Esophagus squamous epithelium (tissue), 5 donors: ENCODE results near the gene IPMK. TPM values are rescaled to one million over a fixed set of nuclear protein-coding genes. Genes with fewer than 3 reads are reported as not detected.
A peak's percentile ranks its signal among the peaks of the same experiment; 100 is the strongest.

Experiments
- DNase-seq: peaks from one replicate; lab custom pipeline; 2025; lab: John Stamatoyannopoulos, UW
- H3K27ac ChIP-seq, 4 donors: fragments of 200-600 bp; sonication (generic); one replicate each; pipeline ENCODE4 v1.5.1; 2016 to 2019; ENCODE audit warnings: mild to moderate bottlenecking in 1 of 4
- H3K27me3 ChIP-seq, 4 donors: fragments of 200-600 bp; sonication (generic); 1 replicate in 3 of 4; 2 replicates in 1 of 4; pipeline versions ENCODE4 v1.5.1 to v1.6.0; 2017 to 2021; ENCODE audit warnings: antibody characterized with exemption in 1 of 4
- H3K36me3 ChIP-seq, 3 donors: fragments of 200-600 bp; sonication (generic); one replicate each; pipeline ENCODE4 v1.5.1; 2016 to 2019
- H3K4me1 ChIP-seq, 3 donors: fragments of 200-600 bp; sonication (generic); one replicate each; pipeline ENCODE4 v1.5.1; 2017 to 2019
- H3K4me3 ChIP-seq, 4 donors: fragments of 200-600 bp; sonication (generic); 1 replicate in 3 of 4; 2 replicates in 1 of 4; pipeline ENCODE4 v1.5.1; 2016 to 2019; ENCODE audit warnings: mild to moderate bottlenecking in 2 of 4, moderate library complexity in 1 of 4
- H3K9me3 ChIP-seq, 3 donors: fragments of 200-600 bp; sonication (generic); one replicate each; pipeline ENCODE4 v1.5.1; 2016 to 2019
- CTCF ChIP-seq, 6 experiments: fragments of 450-650 bp in 4 of 6; fragments of 200-600 bp in 2 of 6; sonication (generic) in 2 of 6; IDR thresholded peaks; one replicate each; pipeline ENCODE4 v1.5.1; 2016 to 2019; ENCODE audit warnings: antibody characterized with exemption in 6 of 6, mild to moderate bottlenecking in 4 of 6, moderate library complexity in 4 of 6
- POLR2A ChIP-seq, 4 donors: fragments of 450-650 bp; IDR thresholded peaks; one replicate each; pipeline ENCODE4 v1.6.1; 2017; ENCODE audit warnings: antibody characterized with exemption in 4 of 4, mild to moderate bottlenecking in 4 of 4, moderate library complexity in 3 of 4
- WGBS, 2 donors: methylation state at CpG; one replicate each; pipeline ENCODE4 v1.1.5; 2018; 5-methylcytosine and 5-hydroxymethylcytosine counted together
- intact Hi-C: fragments of 100-400 bp; cut with DNase I; formaldehyde crosslinking; loops from one replicate; pipeline ENCODE4 v1.15.0; 2022
- total RNA-seq, 4 donors: library from RNA; depleted of rRNA; stranded (reverse); fragments of >200 nt; gene quantifications; one replicate each; pipeline ENCODE4 v1.1.0, GENCODE V29; 2016
- donor health status: DM: yes; HTN: yes; CAD: no.

The IPMK gene
- total RNA-seq, 4 donors from 2014 or later = 5.8 to 12.6 (median 8.8) TPM

- H3K27ac ChIP-seq = no peak overlapping the region
- 78 to 90% methylated on average over 7 of the region's 7 CpGs for WGBS, 2 donors
- TF ChIP-seq POLR2A (IDR thresholded peaks at IDR 0.05) (no peak), CTCF (IDR thresholded peaks at IDR 0.05) (no peak)
- peaks cover 0 to 60% (median 29%) of the 10 kb centered on the region in 3 donors for H3K4me1 ChIP-seq
- no peak overlapping the region for H3K4me3 ChIP-seq
- H3K27me3 ChIP-seq = no peaks in the 10 kb centered on the region
- peaks cover 0 to 30% (median 0%) of the 10 kb centered on the region in 3 donors for H3K36me3 ChIP-seq
- intact Hi-C loops = no loop called here
- H3K9me3 ChIP-seq = no peaks in the 10 kb centered on the region
- no peak for DNase-seq
Measured at GRCh38 chr10:58278274-58278961, 10.7 kb upstream of the IPMK start.

- intact Hi-C loops = no loop called here
- Histone ChIP-seq H3K36me3 (peaks cover 0 to 30% (median 0%) of the 10 kb centered on the region in 3 donors), H3K27ac (no peak overlapping the region), H3K4me1 (peaks cover 0 to 51% (median 9%) of the 10 kb centered on the region in 3 donors), H3K27me3 (no peaks in the 10 kb centered on the region), H3K4me3 (no peak overlapping the region), H3K9me3 (no peaks in the 10 kb centered on the region)
- TF ChIP-seq POLR2A (IDR thresholded peaks at IDR 0.05) = no peak
- no peak for TF ChIP-seq CTCF (IDR thresholded peaks at IDR 0.05)
- no peak for DNase-seq
Measured at GRCh38 chr10:58275908-58276307, 8.2 kb upstream of the IPMK start.

- peaks cover 0 to 51% (median 13%) of the 10 kb centered on the region in 3 donors for H3K4me1 ChIP-seq
- peaks cover 0 to 30% (median 0%) of the 10 kb centered on the region in 3 donors for H3K36me3 ChIP-seq
- intact Hi-C loops = no loop called here
- no peak for TF ChIP-seq CTCF (IDR thresholded peaks at IDR 0.05)
- TF ChIP-seq POLR2A (IDR thresholded peaks at IDR 0.05) = no peak
- no peaks in the 10 kb centered on the region for H3K9me3 ChIP-seq
- WGBS, 2 donors = 69 to 75% methylated on average over 2 of the region's 2 CpGs
- H3K27ac ChIP-seq = no peak overlapping the region
- no peaks in the 10 kb centered on the region for H3K27me3 ChIP-seq
- no peak overlapping the region for H3K4me3 ChIP-seq
- no peak for DNase-seq
Measured at GRCh38 chr10:58275261-58275660, 7.6 kb upstream of the IPMK start.

- 6 to 14% methylated on average over 12 of the region's 12 CpGs for WGBS, 2 donors
- Histone ChIP-seq H3K4me1 (peaks cover 7 to 65% (median 22%) of the 10 kb centered on the region in 3 donors), H3K27me3 (no peaks in the 10 kb centered on the region), H3K9me3 (no peaks in the 10 kb centered on the region), H3K4me3 (peak overlapping the region; percentile 90 to 95 (median 94)), H3K36me3 (no peaks in the 10 kb centered on the region), H3K27ac (peak overlapping the region; percentile 99)
- DNase-seq = no peak
- TF ChIP-seq CTCF (IDR thresholded peaks at IDR 0.05) (peak in 2 of 6 experiments; percentile 6 to 33), POLR2A (IDR thresholded peaks at IDR 0.05) (no peak)
- intact Hi-C loops = no loop called here
Measured at GRCh38 chr10:58269782-58270290, 2.1 kb upstream of the IPMK start.
